ENCODE results near the gene NUMBL. TPM values are rescaled to one million over a fixed set of nuclear protein-coding genes. Genes with fewer than 3 reads are reported as not detected.

NUMBL gene
- total and polyA plus RNA-seq, 2 of the 4 experiments (the other 2 are of a cell fraction) = 6.3 to 29.0 TPM

- Histone ChIP-seq H3K79me1 (ENCODE audit: low read depth in 1 of 2, low read length in 2 of 2) (peaks cover 14 to 47% of the 10 kb centered on the region in 2 experiments; a peak in 3 of 4 replicates), H3K4ac (ENCODE audit: low read depth, low read length) (peak overlapping the region; percentile 99), H2AK5ac (ENCODE audit: low read depth, low read length) (peak overlapping the region; percentile 99), H2BK5ac (ENCODE audit: low read depth, low read length, poor library complexity, severe bottlenecking) (peak overlapping the region; percentile 93), H2AFZ (replicated peaks; ENCODE audit: low read length, poor library complexity) (peak overlapping the region; percentile 90), H3K4me1 (ENCODE audit: control insufficient read depth, insufficient read depth, low read length) (peaks cover 6% of the 10 kb centered on the region), H3K9me1 (ENCODE audit: insufficient read depth, low read length) (0 out of 2 replicates have a peak, but pooled peaks cover 2% of the 10 kb centered on the region), H3K9me3 (ENCODE audit: control insufficient read depth, insufficient read depth, low read length) (no peaks in the 10 kb centered on the region), H4K5ac (ENCODE audit: low read depth, low read length) (peak overlapping the region; percentile 70), H3K36me3 (ENCODE audit: control insufficient read depth, insufficient read depth, low read length) (peaks cover 8% of the 10 kb centered on the region; the same call in 1 of the 2 replicates), H3K9ac (ENCODE audit: low read depth, low read length) (peak overlapping the region; percentile 68), H3K23ac (ENCODE audit: low read depth, low read length) (peak overlapping the region; percentile 94), H4K8ac (ENCODE audit: low read depth in 2 of 2, low read length in 2 of 2) (peak overlapping the region; percentile 81 to 98), H2BK15ac (ENCODE audit: low read depth, low read length) (peak overlapping the region; percentile 68; the same call in 2 of the 3 replicates), H4K91ac (ENCODE audit: insufficient read depth, low read depth, low read length) (peak overlapping the region; percentile 89), H3K4me2 (ENCODE audit: low read depth, low read length) (peak overlapping the region; percentile 91), H3K4me3 (ENCODE audit: insufficient read depth, low read depth, low read length) (peak overlapping the region; percentile 65), H3K27me3 (ENCODE audit: control insufficient read depth, insufficient read depth, low read length) (no peaks in the 10 kb centered on the region), H2AK9ac (replicated peaks; ENCODE audit: low read depth, low read length, poor library complexity) (peak overlapping the region; percentile 90), H2BK20ac (ENCODE audit: low read depth, low read length) (peak overlapping the region; percentile 94), H3K27ac (ENCODE audit: insufficient read depth, low read length) (peak overlapping the region; percentile 92), H3K18ac (ENCODE audit: low read depth, low read length) (peak overlapping the region; percentile 69), H3K56ac (ENCODE audit: extremely low read depth, insufficient read depth, low read length) (peak overlapping the region; percentile 90), H3K14ac (replicated peaks; ENCODE audit: low read depth, low read length) (peak overlapping the region; percentile 91), H4K20me1 (ENCODE audit: insufficient read depth, low read length) (peaks cover 11% of the 10 kb centered on the region; the same call in 1 of the 2 replicates), H2BK120ac (ENCODE audit: low read depth, low read length) (peak overlapping the region; percentile 93)
- no TSS peak for BruUV-seq (replicated peaks)
- WGBS, 2 experiments (ENCODE audit: extremely low coverage in 2 of 2, insufficient read length in 1 of 2) = 4% methylated on average over 16 of the region's 31 CpGs; no CpG with 5 or more reads in 1 of the 2 experiments
- intact Hi-C loops (cut with micrococcal nuclease) (loop anchor here (2.0 to 5.0 kb wide), 3 partner anchors 24 to 83 kb away; partner anchors contain the start of genes EGLN2 and NUMBL), dilution Hi-C loops (cut with HindIII; ENCODE audit: low sequenced_read_pairs, unreplicated experiment) (no loop called here), in situ Hi-C loops (cut with MboI; ENCODE audit: low sequenced_read_pairs) (no loop called here)
- ATAC-seq (ENCODE audit: low read depth) = peak; percentile 55
- ChIA-PET CTCF (no interaction called here), POLR2A (ENCODE audit: unreplicated experiment) (no interaction called here)
- TF ChIP-seq POLR2A (IDR thresholded peaks at IDR 0.05; ENCODE audit: low read depth, low read length) = no peak; the same call in 1 of the 2 replicates
- no peak for TF ChIP-seq RAD21 (IDR thresholded peaks at IDR 0.05; ENCODE audit: low read length)
- TF ChIP-seq MAZ (IDR thresholded peaks at IDR 0.05; ENCODE audit: borderline replicate concordance, low read depth, low read length) = peak; percentile 61; the same call in 1 of the 2 replicates
- TF ChIP-seq RCOR1 (IDR thresholded peaks at IDR 0.05; ENCODE audit: insufficient replicate concordance, low read length) = no peak
- TF ChIP-seq CHD1 (IDR thresholded peaks at IDR 0.05; ENCODE audit: low read depth, low read length) = no peak
- TF ChIP-seq CEBPB (IDR thresholded peaks at IDR 0.05; ENCODE audit: low read depth, low read length) = 0 out of 2 replicates have a peak, but pooled peaks have one; percentile 27
- TF ChIP-seq MAFK (IDR thresholded peaks at IDR 0.05; ENCODE audit: low read depth, low read length) = no peak
- no peak for TF ChIP-seq ELK1 (IDR thresholded peaks at IDR 0.05; ENCODE audit: borderline replicate concordance, low read depth, low read length)
- no peak for TF ChIP-seq NFE2L2 (IDR thresholded peaks at IDR 0.05; ENCODE audit: low read depth, low read length)
- TF ChIP-seq BHLHE40 (IDR thresholded peaks at IDR 0.05; ENCODE audit: low read depth, low read length) = no peak
- TF ChIP-seq CTCF (conservative IDR thresholded peaks at IDR 0.05; ENCODE audit: low read depth, low read length) = 0 out of 2 replicates have a peak, but pooled peaks have one; percentile 12
- DNase-seq = peak; percentile 89
These were observed 24.2 kb upstream of the NUMBL start for GRCh38 chr19:40714441-40715299.
